Esophagus squamous epithelium (tissue), 5 donors: ENCODE measurements around the gene BTG3. TPM values are rescaled to one million over a fixed set of nuclear protein-coding genes. Genes with fewer than 3 reads are reported as not detected.

Experiments used
- DNase-seq: peaks from one replicate; lab custom pipeline; 2025; lab: John Stamatoyannopoulos, UW
- H3K27ac ChIP-seq, 4 donors: fragments of 200-600 bp; sonication (generic); one replicate each; pipeline ENCODE4 v1.5.1; 2016 to 2019; ENCODE audit warnings: mild to moderate bottlenecking in 1 of 4
- H3K27me3 ChIP-seq, 4 donors: fragments of 200-600 bp; sonication (generic); 1 replicate in 3 of 4; 2 replicates in 1 of 4; pipeline versions ENCODE4 v1.5.1 to v1.6.0; 2017 to 2021; ENCODE audit warnings: antibody characterized with exemption in 1 of 4
- H3K36me3 ChIP-seq, 3 donors: fragments of 200-600 bp; sonication (generic); one replicate each; pipeline ENCODE4 v1.5.1; 2016 to 2019
- H3K4me1 ChIP-seq, 3 donors: fragments of 200-600 bp; sonication (generic); one replicate each; pipeline ENCODE4 v1.5.1; 2017 to 2019
- H3K4me3 ChIP-seq, 4 donors: fragments of 200-600 bp; sonication (generic); 1 replicate in 3 of 4; 2 replicates in 1 of 4; pipeline ENCODE4 v1.5.1; 2016 to 2019; ENCODE audit warnings: mild to moderate bottlenecking in 2 of 4, moderate library complexity in 1 of 4
- H3K9me3 ChIP-seq, 3 donors: fragments of 200-600 bp; sonication (generic); one replicate each; pipeline ENCODE4 v1.5.1; 2016 to 2019
- POLR2A ChIP-seq, 4 donors: fragments of 450-650 bp; IDR thresholded peaks; one replicate each; pipeline ENCODE4 v1.6.1; 2017; ENCODE audit warnings: antibody characterized with exemption in 4 of 4, mild to moderate bottlenecking in 4 of 4, moderate library complexity in 3 of 4
- WGBS, 2 donors: methylation state at CpG; one replicate each; pipeline ENCODE4 v1.1.5; 2018; 5-methylcytosine and 5-hydroxymethylcytosine counted together
- intact Hi-C: fragments of 100-400 bp; cut with DNase I; formaldehyde crosslinking; loops from one replicate; pipeline ENCODE4 v1.15.0; 2022
- total RNA-seq, 4 donors: library from RNA; depleted of rRNA; stranded (reverse); fragments of >200 nt; gene quantifications; one replicate each; pipeline ENCODE4 v1.1.0, GENCODE V29; 2016
- TF ChIP-seq, protein P1 (sequence below), 6 experiments: fragments of 450-650 bp in 4 of 6; fragments of 200-600 bp in 2 of 6; sonication (generic) in 2 of 6; IDR thresholded peaks; one replicate each; pipeline ENCODE4 v1.5.1; 2016 to 2019; ENCODE audit warnings: antibody characterized with exemption in 6 of 6, mild to moderate bottlenecking in 4 of 6, moderate library complexity in 4 of 6
- donor health status: DM: yes; HTN: yes; CAD: no.

Gene BTG3, protein sequence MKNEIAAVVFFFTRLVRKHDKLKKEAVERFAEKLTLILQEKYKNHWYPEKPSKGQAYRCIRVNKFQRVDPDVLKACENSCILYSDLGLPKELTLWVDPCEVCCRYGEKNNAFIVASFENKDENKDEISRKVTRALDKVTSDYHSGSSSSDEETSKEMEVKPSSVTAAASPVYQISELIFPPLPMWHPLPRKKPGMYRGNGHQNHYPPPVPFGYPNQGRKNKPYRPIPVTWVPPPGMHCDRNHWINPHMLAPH
- total RNA-seq, result 10 to 100 TPM; 29.5 to 61.4 (median 44.8) TPM

GRCh38 chr21:17612565-17613241 lies at the start of gene BTG3:
BTG3 (minus strand) TSS chr21:17612901; CDS start chr21:17609144, 3,757 bp downstream.
- Histone ChIP-seq H3K27me3 (no peaks in the 10 kb centered on the region), H3K4me3 (peak within 1 kb of the TSS; percentile 62 to 91 (median 84)), H3K9me3 (no peaks in the 10 kb centered on the region), H3K27ac (peak within 1 kb of the TSS; percentile 89 to 95 (median 92)), H3K36me3 (peaks cover 0 to 12% (median 0%) of the 10 kb centered on the region in 3 donors), H3K4me1 (peaks cover 7 to 44% (median 8%) of the 10 kb centered on the region in 3 donors)
- intact Hi-C loops, result no loop called here
- no peak for DNase-seq
- TF ChIP-seq, protein P1, sequence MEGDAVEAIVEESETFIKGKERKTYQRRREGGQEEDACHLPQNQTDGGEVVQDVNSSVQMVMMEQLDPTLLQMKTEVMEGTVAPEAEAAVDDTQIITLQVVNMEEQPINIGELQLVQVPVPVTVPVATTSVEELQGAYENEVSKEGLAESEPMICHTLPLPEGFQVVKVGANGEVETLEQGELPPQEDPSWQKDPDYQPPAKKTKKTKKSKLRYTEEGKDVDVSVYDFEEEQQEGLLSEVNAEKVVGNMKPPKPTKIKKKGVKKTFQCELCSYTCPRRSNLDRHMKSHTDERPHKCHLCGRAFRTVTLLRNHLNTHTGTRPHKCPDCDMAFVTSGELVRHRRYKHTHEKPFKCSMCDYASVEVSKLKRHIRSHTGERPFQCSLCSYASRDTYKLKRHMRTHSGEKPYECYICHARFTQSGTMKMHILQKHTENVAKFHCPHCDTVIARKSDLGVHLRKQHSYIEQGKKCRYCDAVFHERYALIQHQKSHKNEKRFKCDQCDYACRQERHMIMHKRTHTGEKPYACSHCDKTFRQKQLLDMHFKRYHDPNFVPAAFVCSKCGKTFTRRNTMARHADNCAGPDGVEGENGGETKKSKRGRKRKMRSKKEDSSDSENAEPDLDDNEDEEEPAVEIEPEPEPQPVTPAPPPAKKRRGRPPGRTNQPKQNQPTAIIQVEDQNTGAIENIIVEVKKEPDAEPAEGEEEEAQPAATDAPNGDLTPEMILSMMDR (IDR thresholded peaks at IDR 0.05), result no peak
- TF ChIP-seq POLR2A (IDR thresholded peaks at IDR 0.05), result peak in 2 of 4 donors; percentile 94 to 99
- no CpG with 5 or more reads among the region's 102 CpGs for WGBS, 2 donors

- intact Hi-C loops, result no loop called here
- TF ChIP-seq POLR2A (IDR thresholded peaks at IDR 0.05), result no peak
- TF ChIP-seq, protein P1 (IDR thresholded peaks at IDR 0.05), result no peak
Observed at GRCh38 chr21:17660862-17661261, 48.2 kb upstream of the BTG3 start.

DNA sequence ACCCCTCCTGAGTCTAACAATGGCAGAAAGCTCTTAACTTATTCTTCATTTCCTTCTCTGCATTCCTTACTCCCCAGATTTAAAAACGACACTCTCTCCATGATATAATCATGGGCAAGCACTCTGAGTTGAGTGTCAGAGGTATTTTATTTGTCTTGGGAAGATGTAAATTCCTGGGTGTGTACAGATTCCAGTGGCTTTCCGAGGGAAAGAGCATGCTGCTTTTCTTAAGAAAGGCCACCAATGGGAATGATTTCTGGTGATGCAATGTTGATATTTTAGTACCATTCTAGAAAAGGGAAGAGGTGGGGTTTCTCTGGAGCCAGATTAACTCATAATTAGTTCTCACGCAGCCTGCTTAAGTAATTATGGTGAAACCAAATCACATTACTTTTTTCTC lies 47.8 kb upstream of the BTG3 start:
- Histone ChIP-seq H3K36me3 (no peaks in the 10 kb centered on the region), H3K4me1 (no peaks in the 10 kb centered on the region), H3K27ac (no peak overlapping the region), H3K27me3 (peaks cover 0 to 9% (median 0%) of the 10 kb centered on the region in 4 donors), H3K4me3 (no peak overlapping the region), H3K9me3 (no peaks in the 10 kb centered on the region)
- no peak for DNase-seq
- TF ChIP-seq, protein P1 (IDR thresholded peaks at IDR 0.05), result no peak
- TF ChIP-seq POLR2A (IDR thresholded peaks at IDR 0.05), result no peak
- intact Hi-C loops, result no loop called here
- 38 to 42% methylated on average over 3 of the region's 3 CpGs for WGBS, 2 donors

More at GRCh38 chr21:17660862-17661261, 48.2 kb upstream of the BTG3 start:
- Histone ChIP-seq H3K27ac (no peak overlapping the region), H3K27me3 (peaks cover 0 to 9% (median 0%) of the 10 kb centered on the region in 4 donors), H3K4me3 (no peak overlapping the region), H3K9me3 (no peaks in the 10 kb centered on the region), H3K36me3 (no peaks in the 10 kb centered on the region), H3K4me1 (no peaks in the 10 kb centered on the region)
- WGBS, 2 donors, result 70 to 83% methylated on average over 6 of the region's 6 CpGs
- no peak for DNase-seq

DNA sequence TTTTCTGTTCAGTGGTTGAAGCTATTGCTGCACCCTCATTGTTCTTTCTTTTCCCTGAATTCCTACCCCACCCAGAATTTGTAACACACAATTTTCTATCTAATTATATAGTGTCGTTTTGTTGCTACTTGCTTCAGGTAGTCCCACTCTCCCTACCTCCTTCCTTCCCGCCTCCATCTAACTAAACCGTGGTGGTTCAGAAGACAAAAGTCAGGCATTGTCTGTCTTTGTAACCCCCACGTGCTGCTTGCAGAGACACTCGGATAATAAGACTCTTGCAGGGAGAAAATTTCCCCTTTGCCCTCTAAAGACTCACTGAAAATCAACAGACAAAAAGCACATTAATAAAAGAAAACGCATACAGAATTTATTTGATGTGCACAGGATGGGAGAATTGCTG lies 46.2 kb upstream of the BTG3 start:
- Histone ChIP-seq H3K4me1 (no peaks in the 10 kb centered on the region), H3K27me3 (peaks cover 0 to 9% (median 0%) of the 10 kb centered on the region in 4 donors), H3K27ac (no peak overlapping the region), H3K36me3 (no peaks in the 10 kb centered on the region), H3K4me3 (no peak overlapping the region), H3K9me3 (no peaks in the 10 kb centered on the region)
- DNase-seq, result no peak
- TF ChIP-seq, protein P1 (IDR thresholded peaks at IDR 0.05), result no peak
- no peak for TF ChIP-seq POLR2A (IDR thresholded peaks at IDR 0.05)
- 55 to 62% methylated on average over 6 of the region's 6 CpGs for whole genome bisulfite sequencing, 2 donors
- intact Hi-C loops, result no loop called here

DNA sequence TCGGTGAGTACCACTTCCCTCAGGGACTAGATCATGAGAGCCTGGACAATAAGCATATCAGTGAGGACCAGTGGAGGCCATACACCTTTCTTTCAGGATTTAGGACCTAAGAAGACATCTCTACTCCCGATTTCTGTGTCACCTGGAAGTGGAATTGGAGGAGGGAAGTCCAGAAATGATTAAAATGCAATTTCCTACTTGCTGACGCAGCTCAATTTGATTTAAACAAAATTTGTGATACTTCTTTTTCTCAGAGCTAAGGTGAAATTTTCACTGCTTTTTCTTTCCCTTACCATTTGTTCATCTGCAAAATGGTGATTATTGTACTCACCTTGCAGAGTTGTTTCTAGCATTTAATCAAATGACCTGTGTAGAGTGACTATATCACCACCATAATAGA lies 38.8 kb upstream of the BTG3 start:
- TF ChIP-seq POLR2A (IDR thresholded peaks at IDR 0.05), result no peak
- TF ChIP-seq, protein P1 (IDR thresholded peaks at IDR 0.05), result no peak
- intact Hi-C loops, result no loop called here
- H3K4me3 ChIP-seq, result no peak overlapping the region
- H3K9me3 ChIP-seq, result peaks cover 0 to 3% (median 0%) of the 10 kb centered on the region in 3 donors
- H3K27me3 ChIP-seq, result peaks cover 0 to 4% (median 0%) of the 10 kb centered on the region in 4 donors
- DNase-seq, result no peak
- H3K36me3 ChIP-seq, result no peaks in the 10 kb centered on the region
- no peaks in the 10 kb centered on the region for H3K4me1 ChIP-seq
- 72 to 78% methylated on average over 3 of the region's 3 CpGs for WGBS, 2 donors
- no peak overlapping the region for H3K27ac ChIP-seq
